ENCODE measurements around the gene NHLRC4. TPM values are rescaled to one million over a fixed set of nuclear protein-coding genes. Genes with fewer than 3 reads are reported as not detected.

Gene NHLRC4
- total RNA-seq, 1 donor from 2014 or later = 0.41 TPM

- no peak for DNase-seq
These were observed 36.5 kb upstream of the NHLRC4 start for GRCh38 chr16:530111-530817.

DNA sequence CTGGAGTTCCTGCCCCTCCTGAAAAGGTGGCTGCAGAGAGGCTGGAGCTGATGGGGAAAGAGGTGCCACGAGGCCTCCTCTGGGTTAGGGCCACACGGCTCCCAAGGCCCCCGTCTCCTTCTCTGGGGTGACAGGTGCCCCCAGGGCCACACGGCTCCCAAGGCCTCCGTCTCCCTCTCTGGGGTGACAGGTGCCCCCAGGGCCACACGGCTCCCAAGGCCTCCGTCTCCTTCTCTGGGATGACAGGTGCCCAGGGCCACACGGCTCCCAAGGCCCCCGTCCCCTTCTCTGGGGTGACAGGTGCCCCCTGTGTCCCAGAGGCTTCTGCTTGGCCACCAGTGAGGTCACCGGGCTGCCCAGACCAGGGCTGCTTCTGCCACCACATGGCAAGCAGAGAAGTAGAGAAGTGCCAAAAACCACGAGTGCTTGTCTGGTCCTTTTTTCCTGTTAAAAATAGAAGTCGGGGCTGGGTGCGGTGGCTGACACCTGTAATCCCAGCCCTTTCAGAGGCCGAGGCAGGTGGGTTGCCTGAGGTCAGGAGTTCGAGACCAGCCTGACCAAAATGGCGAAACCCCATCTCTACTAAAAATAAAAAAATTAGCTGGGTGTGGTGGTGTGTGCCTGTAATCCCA is 35.2 kb upstream of the NHLRC4 start:
- no peak for DNase-seq

GRCh38 chr16:533391-534123 is 33.2 kb upstream of the NHLRC4 start:
- DNase-seq = no peak

- peak; percentile 81 for DNase-seq
These were observed 32.7 kb upstream of the NHLRC4 start for GRCh38 chr16:534135-534534.

- no peak for DNase-seq
These were observed 31.9 kb upstream of the NHLRC4 start for GRCh38 chr16:534856-535445.

GRCh38 chr16:535446-536405 is 31.1 kb upstream of the NHLRC4 start:
- DNase-seq = peak; percentile 67

DNA sequence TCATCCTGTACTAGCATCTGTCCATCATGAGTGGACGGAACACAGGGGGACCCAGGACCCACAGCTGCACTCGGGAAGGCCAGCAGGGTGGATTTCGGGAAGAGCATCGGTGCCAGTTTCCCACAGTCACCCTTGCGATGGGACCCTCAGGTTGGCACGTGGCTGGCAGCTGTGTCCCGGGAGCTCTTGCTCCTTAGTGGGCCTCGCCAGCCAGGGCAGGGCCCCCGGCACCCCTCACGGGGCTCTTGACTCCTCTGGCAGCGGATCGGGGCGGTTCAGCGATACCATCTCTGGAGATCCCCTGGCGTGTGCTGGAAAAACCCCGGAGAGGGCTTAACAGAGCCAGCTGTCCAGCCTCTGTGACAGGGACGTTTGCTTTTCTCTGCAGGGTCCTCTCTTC is 30.1 kb upstream of the NHLRC4 start:
- DNase-seq = no peak

GRCh38 chr16:537415-538335 is 29.1 kb upstream of the NHLRC4 start:
- no peak for DNase-seq

GRCh38 chr16:539901-540530 is 26.8 kb upstream of the NHLRC4 start:
- DNase-seq = no peak

DNA sequence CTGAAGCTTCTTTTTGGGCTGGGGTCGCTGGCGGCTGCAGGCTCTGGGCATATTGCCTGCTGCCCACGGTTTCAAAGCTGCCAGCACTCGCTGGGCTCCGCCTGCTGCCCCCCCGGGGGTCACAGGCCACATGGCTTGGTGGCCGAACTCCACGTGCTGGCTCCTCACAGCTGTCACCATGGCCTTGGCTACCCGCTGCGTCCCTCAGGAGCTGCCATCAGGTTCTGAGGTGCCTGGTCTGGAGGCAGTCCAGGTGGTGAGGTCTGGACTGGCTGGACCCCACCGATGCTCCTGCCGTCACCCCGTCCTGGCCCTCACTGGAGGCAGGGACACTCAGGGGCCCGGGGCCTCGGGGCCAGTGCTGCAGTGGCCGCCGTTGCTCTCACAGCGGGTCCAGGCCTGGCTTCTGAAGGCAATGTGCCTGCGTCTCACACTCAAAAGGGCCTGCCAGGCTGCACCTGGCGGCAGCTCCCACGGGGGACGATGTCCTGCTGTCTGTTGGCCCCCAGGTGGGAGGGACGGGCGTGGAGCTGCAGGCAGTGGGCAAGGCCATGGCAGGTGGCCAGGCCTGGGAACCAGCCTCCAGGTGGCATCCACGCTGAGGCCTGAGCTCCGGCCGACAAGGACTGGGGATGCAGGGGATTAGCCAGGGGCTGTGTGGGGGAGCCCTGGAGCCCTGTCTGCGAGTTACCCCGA is 26.0 kb upstream of the NHLRC4 start:
- no peak for DNase-seq

GRCh38 chr16:543301-544164 is 23.3 kb upstream of the NHLRC4 start:
- no peak for DNase-seq

- no peak for DNase-seq
These were observed 22.3 kb upstream of the NHLRC4 start for GRCh38 chr16:544517-544916.

GRCh38 chr16:546909-547770 is 19.7 kb upstream of the NHLRC4 start:
- no peak for DNase-seq

- DNase-seq = no peak
These were observed 18.2 kb upstream of the NHLRC4 start for GRCh38 chr16:548586-548985.

GRCh38 chr16:549544-550263 is 17.1 kb upstream of the NHLRC4 start:
- no peak for DNase-seq

DNA sequence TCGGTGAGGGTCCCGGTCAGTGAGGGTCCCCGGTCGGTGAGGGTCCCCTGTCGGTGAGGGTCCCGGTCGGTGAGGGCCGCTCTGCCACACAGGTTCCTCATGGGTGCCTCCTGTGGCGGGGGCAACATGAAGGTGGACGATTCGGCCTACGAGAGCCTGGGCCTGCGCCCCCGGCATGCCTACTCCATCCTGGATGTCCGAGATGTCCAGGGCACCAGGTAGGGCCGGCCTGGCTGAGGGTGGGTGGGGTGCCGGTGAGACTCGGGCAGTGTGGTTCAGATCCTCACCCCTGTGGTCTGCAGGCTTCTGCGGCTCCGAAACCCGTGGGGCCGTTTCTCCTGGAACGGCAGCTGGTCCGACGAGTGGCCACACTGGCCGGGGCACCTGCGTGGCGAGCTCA is 15.6 kb upstream of the NHLRC4 start:
- no peak for DNase-seq

- no peak for DNase-seq
These were observed 14.6 kb upstream of the NHLRC4 start for GRCh38 chr16:552171-552570.
